ENCODE measurements around the gene RAB13.

Gene RAB13

GRCh38 chr1:153977250-153978240, 8.6 kb downstream of the RAB13 start, which contains the start of gene JTB:
Gene JTB (minus strand): TSS chr1:153977674. CDS start chr1:153977252, 422 bp downstream.
- DNase-seq (ENCODE audit: low spot score): peak; percentile 90

- no peak for DNase-seq (ENCODE audit: low spot score)
These were observed 9.3 kb downstream of the RAB13 start for GRCh38 chr1:153976819-153977249.

GRCh38 chr1:153973525-153973924, 12.6 kb downstream of the RAB13 start:
- no peak for DNase-seq (ENCODE audit: low spot score)

- DNase-seq (ENCODE audit: low spot score): no peak
These were observed 13.1 kb downstream of the RAB13 start for GRCh38 chr1:153973071-153973470.

GRCh38 chr1:153970346-153970745, 15.8 kb downstream of the RAB13 start:
- no peak for DNase-seq (ENCODE audit: low spot score)

GRCh38 chr1:153968972-153969371, 17.2 kb downstream of the RAB13 start:
- no peak for DNase-seq (ENCODE audit: low spot score)

- no peak for DNase-seq (ENCODE audit: low spot score)
These were observed 17.7 kb downstream of the RAB13 start for GRCh38 chr1:153968408-153968807.

GRCh38 chr1:153968000-153968363, 18.2 kb downstream of the RAB13 start:
- no peak for DNase-seq (ENCODE audit: low spot score)

- peak; percentile 92 for DNase-seq (ENCODE audit: low spot score)
These were observed 18.8 kb downstream of the RAB13 start, which contains the start of gene CREB3L4 for GRCh38 chr1:153967107-153967999. Gene CREB3L4 (plus strand): TSS chr1:153967902. CDS start chr1:153968526, 624 bp downstream.

GRCh38 chr1:153963850-153964331, 22.2 kb downstream of the RAB13 start:
- peak; percentile 26 for DNase-seq (ENCODE audit: low spot score)

GRCh38 chr1:153963030-153963849, 22.9 kb downstream of the RAB13 start, which contains the start of gene SLC39A1:
Gene SLC39A1 (minus strand): TSS chr1:153963537. CDS start chr1:153962715, 822 bp downstream.
- DNase-seq (ENCODE audit: low spot score): peak; percentile 96

GRCh38 chr1:153962088-153963029, 23.8 kb downstream of the RAB13 start:
- peak; percentile 58 for DNase-seq (ENCODE audit: low spot score)

- DNase-seq (ENCODE audit: low spot score): no peak
These were observed 24.7 kb downstream of the RAB13 start for GRCh38 chr1:153961421-153961820.

GRCh38 chr1:153960206-153960605, 25.9 kb downstream of the RAB13 start:
- no peak for DNase-seq (ENCODE audit: low spot score)

- no peak for DNase-seq (ENCODE audit: low spot score)
These were observed 26.7 kb downstream of the RAB13 start for GRCh38 chr1:153959454-153959853.

- no peak for DNase-seq (ENCODE audit: low spot score)
These were observed 27.2 kb downstream of the RAB13 start for GRCh38 chr1:153958961-153959260.

- peak; percentile 98 for DNase-seq (ENCODE audit: low spot score)
These were observed 27.8 kb downstream of the RAB13 start, which contains the start of gene CRTC2 for GRCh38 chr1:153958111-153958960. Gene CRTC2 (minus strand): TSS chr1:153958612. CDS start chr1:153958497, 115 bp downstream.

GRCh38 chr1:153957744-153958110, 28.4 kb downstream of the RAB13 start:
- DNase-seq (ENCODE audit: low spot score): no peak

All from AG20443 (cell line).